Measurements from ENCODE around the gene BIN1. TPM values are rescaled to one million over a fixed set of nuclear protein-coding genes. Genes with fewer than 3 reads are reported as not detected.
A peak's percentile ranks its signal among the peaks of the same experiment; 100 is the strongest.

BIN1 gene
- total and polyA plus RNA-seq, 7 donors = 615 to 1,667 (median 1,331) TPM

DNA sequence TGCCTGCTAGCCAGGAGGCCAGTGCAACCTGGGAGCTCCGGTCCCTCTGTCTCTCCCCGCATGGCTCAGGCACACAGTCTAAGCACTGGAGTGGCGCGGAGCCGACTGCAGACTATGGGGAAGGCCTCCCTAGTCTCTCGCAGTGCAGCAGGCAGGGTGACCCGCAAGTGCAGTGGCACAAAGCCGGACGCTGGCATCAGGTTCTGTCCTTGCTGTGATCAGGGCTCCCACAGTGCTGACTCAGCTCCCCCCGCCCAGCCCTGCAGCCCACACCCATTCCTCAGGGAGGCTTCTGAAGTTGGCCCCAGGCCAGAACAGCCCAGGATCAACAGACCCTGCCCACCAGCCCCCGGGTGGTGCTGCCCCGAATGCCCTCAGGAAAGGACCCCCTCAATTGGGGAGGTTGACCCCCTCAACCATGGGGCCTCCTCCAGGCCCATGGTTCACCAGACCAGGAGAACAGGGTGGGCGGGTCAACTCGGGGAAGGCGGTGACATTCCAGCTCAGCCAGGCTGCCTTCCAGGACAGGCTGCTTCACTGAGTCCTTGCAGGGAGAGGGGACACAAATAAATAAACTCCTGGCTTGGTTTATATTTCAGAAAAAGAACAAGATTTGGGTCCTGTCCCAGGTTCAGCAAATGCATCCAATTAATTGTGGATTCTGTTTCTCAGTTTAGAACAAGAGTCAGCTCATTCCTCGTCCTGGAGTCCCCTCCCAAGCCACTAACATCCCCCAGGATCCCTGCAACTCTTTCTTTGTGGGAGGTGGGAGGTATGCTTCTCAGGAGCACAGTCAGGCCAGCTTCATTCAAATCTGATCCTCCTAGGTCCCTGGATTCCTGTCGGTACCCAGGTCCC is 12.2 kb downstream of the BIN1 start:
- peak; percentile 88 to 94 for DNase-seq

DNA sequence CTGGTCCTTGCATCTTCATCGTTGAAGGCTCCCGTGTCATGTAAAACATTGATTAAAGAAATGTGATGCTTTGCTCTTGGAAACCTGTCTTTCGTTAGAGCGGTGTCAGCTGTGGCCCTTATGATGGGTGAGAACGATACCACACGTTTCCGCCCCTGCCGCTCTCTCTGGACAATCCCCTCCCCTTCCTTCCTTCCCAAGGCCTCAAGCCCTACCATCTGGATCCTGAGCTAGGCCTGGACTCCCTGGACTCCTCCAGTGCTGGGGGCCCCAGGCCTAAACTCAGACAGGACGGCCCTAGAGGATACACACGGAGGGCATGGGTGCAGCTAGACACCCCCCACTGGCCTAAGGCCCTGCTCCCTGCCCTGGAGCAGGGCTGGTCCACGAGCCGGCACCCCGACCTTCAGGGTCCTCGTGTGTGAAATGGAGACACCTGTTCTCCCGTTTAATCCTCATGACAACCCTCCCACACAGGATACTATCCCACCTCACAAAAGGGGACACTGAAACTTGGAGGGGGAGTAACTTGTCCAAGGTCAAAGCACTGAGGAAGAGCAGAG is 13.2 kb downstream of the BIN1 start:
- Histone ChIP-seq H3K36me3 (ENCODE audit: insufficient read depth in 1 of 2, low read depth in 1 of 2) (no peaks in the 10 kb centered on the region), H3K4me3 (peak overlapping the region; percentile 41), H3K9me3 (no peaks in the 10 kb centered on the region), H3K4me1 (peaks cover 93% of the 10 kb centered on the region), H3K27me3 (ENCODE audit: insufficient read depth in 3 of 3, low read length in 2 of 3) (no peaks in the 10 kb centered on the region), H3K27ac (peak overlapping the region; percentile 98)
- intact Hi-C loops (cut with DNase I) = no loop called here
- TF ChIP-seq, protein P1, sequence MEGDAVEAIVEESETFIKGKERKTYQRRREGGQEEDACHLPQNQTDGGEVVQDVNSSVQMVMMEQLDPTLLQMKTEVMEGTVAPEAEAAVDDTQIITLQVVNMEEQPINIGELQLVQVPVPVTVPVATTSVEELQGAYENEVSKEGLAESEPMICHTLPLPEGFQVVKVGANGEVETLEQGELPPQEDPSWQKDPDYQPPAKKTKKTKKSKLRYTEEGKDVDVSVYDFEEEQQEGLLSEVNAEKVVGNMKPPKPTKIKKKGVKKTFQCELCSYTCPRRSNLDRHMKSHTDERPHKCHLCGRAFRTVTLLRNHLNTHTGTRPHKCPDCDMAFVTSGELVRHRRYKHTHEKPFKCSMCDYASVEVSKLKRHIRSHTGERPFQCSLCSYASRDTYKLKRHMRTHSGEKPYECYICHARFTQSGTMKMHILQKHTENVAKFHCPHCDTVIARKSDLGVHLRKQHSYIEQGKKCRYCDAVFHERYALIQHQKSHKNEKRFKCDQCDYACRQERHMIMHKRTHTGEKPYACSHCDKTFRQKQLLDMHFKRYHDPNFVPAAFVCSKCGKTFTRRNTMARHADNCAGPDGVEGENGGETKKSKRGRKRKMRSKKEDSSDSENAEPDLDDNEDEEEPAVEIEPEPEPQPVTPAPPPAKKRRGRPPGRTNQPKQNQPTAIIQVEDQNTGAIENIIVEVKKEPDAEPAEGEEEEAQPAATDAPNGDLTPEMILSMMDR (IDR thresholded peaks at IDR 0.05) = no peak
- WGBS, 3 donors = 28 to 38% (median 32%) methylated on average over 15 of the region's 15 CpGs
- peak in 1 of 2 donors; percentile 52 for DNase-seq
- no peak for ATAC-seq

More for the DNA sequence above, 12.2 kb downstream of the BIN1 start:
- WGBS, 3 donors = 18 to 24% (median 23%) methylated on average over 17 of the region's 17 CpGs
- Histone ChIP-seq H3K9me3 (no peaks in the 10 kb centered on the region), H3K36me3 (ENCODE audit: insufficient read depth in 1 of 2, low read depth in 1 of 2) (no peaks in the 10 kb centered on the region), H3K27me3 (ENCODE audit: insufficient read depth in 3 of 3, low read length in 2 of 3) (no peaks in the 10 kb centered on the region), H3K27ac (peak overlapping the region; percentile 98), H3K4me3 (peak overlapping the region; percentile 41), H3K4me1 (peaks cover 96% of the 10 kb centered on the region)
- peak; percentile 47 to 58 (median 54) for ATAC-seq
- TF ChIP-seq, protein P1 (IDR thresholded peaks at IDR 0.05) = no peak
- intact Hi-C loops (cut with DNase I) = no loop called here

DNA sequence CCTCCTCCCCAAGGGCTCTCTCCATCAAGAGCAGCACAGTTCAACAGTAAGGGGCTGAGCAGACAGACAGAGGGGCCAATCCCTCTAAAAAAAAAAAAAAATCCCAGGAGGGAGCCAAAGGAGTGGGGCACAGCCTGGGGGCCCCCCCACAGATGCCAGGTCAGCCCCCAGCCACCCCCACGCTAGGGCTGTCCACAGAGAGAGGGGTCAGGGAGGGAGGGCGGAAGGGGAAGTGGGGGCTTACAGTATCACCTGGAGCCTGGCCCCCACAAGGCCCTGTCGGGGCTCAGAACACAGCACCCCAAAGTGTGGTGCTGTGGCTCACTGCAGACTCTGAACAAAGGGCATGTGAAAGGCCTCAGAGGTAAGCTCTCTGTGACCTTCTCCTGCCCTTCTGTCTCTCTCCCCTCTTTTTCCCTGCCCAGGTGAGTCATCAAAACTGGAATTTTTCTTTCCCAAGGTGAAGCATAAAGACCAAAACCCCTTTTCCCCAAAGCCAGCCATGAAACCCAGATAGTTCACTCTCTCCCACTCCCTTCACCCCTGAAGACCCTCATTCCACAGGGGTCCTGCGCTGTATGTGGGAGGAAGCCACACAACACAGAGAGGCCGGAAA is 13.9 kb downstream of the BIN1 start:
- H3K4me3 ChIP-seq = peak overlapping the region; percentile 41
- H3K27ac ChIP-seq = peak overlapping the region; percentile 98
- TF ChIP-seq, protein P1 (IDR thresholded peaks at IDR 0.05) = no peak
- peaks cover 93% of the 10 kb centered on the region for H3K4me1 ChIP-seq
- intact Hi-C loops (cut with DNase I) = no loop called here
- no peaks in the 10 kb centered on the region for H3K9me3 ChIP-seq
- H3K36me3 ChIP-seq (ENCODE audit: insufficient read depth in 1 of 2, low read depth in 1 of 2) = no peaks in the 10 kb centered on the region
- H3K27me3 ChIP-seq (ENCODE audit: insufficient read depth in 3 of 3, low read length in 2 of 3) = no peaks in the 10 kb centered on the region
- peak in 1 of 2 donors; percentile 43 for DNase-seq
- 71 to 94% (median 71%) methylated on average over 4 to 5 of the region's 5 CpGs for WGBS, 3 donors
- ATAC-seq = no peak

DNA sequence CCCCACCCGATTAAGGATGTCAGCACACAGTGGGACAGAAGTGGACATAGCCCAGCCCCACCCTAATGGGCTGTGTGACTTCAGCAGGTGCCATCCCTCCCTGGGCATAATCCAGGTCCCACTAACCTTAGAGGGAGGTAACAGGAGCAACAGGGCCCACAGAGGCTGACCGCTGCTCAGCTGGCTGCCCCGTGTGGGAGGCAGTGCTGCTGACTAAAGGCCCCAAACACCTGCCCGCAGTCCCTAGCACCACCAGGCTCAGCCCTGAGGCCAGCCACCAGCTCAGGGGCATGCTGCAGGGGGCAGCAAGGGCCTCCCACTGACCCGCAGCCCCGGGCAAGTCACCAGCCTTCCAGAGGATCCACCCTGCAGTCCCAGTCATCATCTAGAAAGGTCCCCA is 14.6 kb downstream of the BIN1 start:
- TF ChIP-seq, protein P1 (IDR thresholded peaks at IDR 0.05) = no peak
- 38 to 77% (median 39%) methylated on average over 6 of the region's 6 CpGs for WGBS, 3 donors
- no peaks in the 10 kb centered on the region for H3K36me3 ChIP-seq (ENCODE audit: insufficient read depth in 1 of 2, low read depth in 1 of 2)
- H3K27ac ChIP-seq = peak overlapping the region; percentile 98
- peak in 3 of 4 donors; percentile 5 to 16 (median 5) for ATAC-seq
- peak; percentile 28 to 75 for DNase-seq
- H3K27me3 ChIP-seq (ENCODE audit: insufficient read depth in 3 of 3, low read length in 2 of 3) = no peaks in the 10 kb centered on the region
- H3K4me3 ChIP-seq = peak overlapping the region; percentile 41
- H3K9me3 ChIP-seq = no peaks in the 10 kb centered on the region
- intact Hi-C loops (cut with DNase I) = no loop called here
- H3K4me1 ChIP-seq = peaks cover 93% of the 10 kb centered on the region

All from psoas muscle (tissue), 8 donors.